Thyroid gland (tissue), 4 donors: Measurements from ENCODE around the gene CGGBP1.

Experiments
- POLR2A ChIP-seq, 2 donors: fragments of 450-650 bp; IDR thresholded peaks; one replicate each; pipeline ENCODE4 v1.6.1; 2017; ENCODE audit warnings: antibody characterized with exemption in 2 of 2, mild to moderate bottlenecking in 2 of 2, moderate library complexity in 1 of 2
- TF ChIP-seq, protein P1 (sequence below), 6 experiments: fragments of 200-600 bp in 3 of 6; fragments of 450-650 bp in 3 of 6; sonication (generic) in 3 of 6; IDR thresholded peaks; one replicate each; pipeline ENCODE4 v1.5.1; 2016 to 2019; ENCODE audit warnings: antibody characterized with exemption in 6 of 6, mild to moderate bottlenecking in 2 of 6, inconsistent platforms in 1 of 6, moderate library complexity in 1 of 6

DNA sequence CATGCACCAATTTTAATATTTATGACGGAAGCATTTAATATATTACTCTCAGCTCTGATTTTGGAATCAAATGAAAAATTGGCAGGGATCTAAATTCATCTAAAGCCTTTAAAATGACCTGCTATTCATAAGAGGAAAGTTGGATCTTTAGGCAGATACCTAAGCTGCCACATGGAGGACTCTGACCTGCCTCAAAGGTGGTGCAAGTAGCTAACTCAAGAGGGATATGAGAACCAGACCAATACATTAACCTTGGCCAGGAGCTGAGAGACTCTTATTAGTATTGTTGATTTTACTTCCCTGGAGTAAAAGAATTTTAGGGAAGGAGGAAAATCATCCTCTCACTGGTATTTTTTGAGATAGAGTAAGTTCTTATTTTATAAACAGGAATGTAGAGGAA is 17.9 kb upstream of the CGGBP1 start:
- TF ChIP-seq, protein P1, sequence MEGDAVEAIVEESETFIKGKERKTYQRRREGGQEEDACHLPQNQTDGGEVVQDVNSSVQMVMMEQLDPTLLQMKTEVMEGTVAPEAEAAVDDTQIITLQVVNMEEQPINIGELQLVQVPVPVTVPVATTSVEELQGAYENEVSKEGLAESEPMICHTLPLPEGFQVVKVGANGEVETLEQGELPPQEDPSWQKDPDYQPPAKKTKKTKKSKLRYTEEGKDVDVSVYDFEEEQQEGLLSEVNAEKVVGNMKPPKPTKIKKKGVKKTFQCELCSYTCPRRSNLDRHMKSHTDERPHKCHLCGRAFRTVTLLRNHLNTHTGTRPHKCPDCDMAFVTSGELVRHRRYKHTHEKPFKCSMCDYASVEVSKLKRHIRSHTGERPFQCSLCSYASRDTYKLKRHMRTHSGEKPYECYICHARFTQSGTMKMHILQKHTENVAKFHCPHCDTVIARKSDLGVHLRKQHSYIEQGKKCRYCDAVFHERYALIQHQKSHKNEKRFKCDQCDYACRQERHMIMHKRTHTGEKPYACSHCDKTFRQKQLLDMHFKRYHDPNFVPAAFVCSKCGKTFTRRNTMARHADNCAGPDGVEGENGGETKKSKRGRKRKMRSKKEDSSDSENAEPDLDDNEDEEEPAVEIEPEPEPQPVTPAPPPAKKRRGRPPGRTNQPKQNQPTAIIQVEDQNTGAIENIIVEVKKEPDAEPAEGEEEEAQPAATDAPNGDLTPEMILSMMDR (IDR thresholded peaks at IDR 0.05): no peak
- TF ChIP-seq POLR2A (IDR thresholded peaks at IDR 0.05): no peak
